IMR-90 (cell line): ENCODE results near the gene CSTB. TPM values are rescaled to one million over a fixed set of nuclear protein-coding genes. Genes with fewer than 3 reads are reported as not detected.
A peak's percentile ranks its signal among the peaks of the same experiment; 100 is the strongest.

Experiments
- ATAC-seq: fragments of 200-7000 bp; cut with Tn5 transposase; 2 replicates; pipeline ENCODE4 v1.9.1; 2020; ENCODE audit warnings: low read depth, mild to moderate bottlenecking, moderate library complexity
- BruUV-seq: library from RNA; stranded (reverse); fragments of 400-500 nt; replicated peaks from 2 replicates; lab custom pipeline; 2021; lab: Mats Ljungman, UMichigan
- CTCF ChIA-PET: fragments of 300-600 bp; formaldehyde crosslinking; extraction: SDS; loops from one replicate; lab custom pipeline; 2021; ENCODE audit warnings: antibody characterized with exemption; lab: Yijun Ruan, JAX
- POLR2A ChIA-PET: fragments of 300-600 bp; sonication (Branson Sonifier 250); formaldehyde crosslinking; loops from one replicate; lab custom pipeline; 2022; ENCODE audit warnings: antibody characterized with exemption; ENCODE audit not compliant: unreplicated experiment; lab: Charles Lee
- DNase-seq: peaks from one replicate; pipeline ENCODE4 v3.0.0; 2013
- H2AFZ ChIP-seq: replicated peaks from 2 replicates; pipeline ENCODE3; 2013; ENCODE audit warnings: low read length, mild to moderate bottlenecking; ENCODE audit not compliant: poor library complexity
- H2AK5ac ChIP-seq: 2 replicates; pipeline ENCODE4 v1.6.1; 2013; ENCODE audit warnings: low read depth, low read length, inconsistent platforms
- H2AK9ac ChIP-seq: replicated peaks from 2 replicates; pipeline ENCODE3; 2013; ENCODE audit warnings: mild to moderate bottlenecking, low read depth, low read length, moderate library complexity; ENCODE audit not compliant: poor library complexity
- H2BK120ac ChIP-seq: 2 replicates; pipeline ENCODE4 v1.6.1; 2013; ENCODE audit warnings: low read depth, low read length, inconsistent platforms
- H2BK15ac ChIP-seq: 3 replicates; pipeline ENCODE4 v1.6.1; 2013; ENCODE audit warnings: low read depth, low read length, inconsistent platforms
- H2BK20ac ChIP-seq: 2 replicates; pipeline ENCODE4 v1.6.1; 2013; ENCODE audit warnings: low read depth, mild to moderate bottlenecking, inconsistent platforms, low read length, moderate library complexity
- H2BK5ac ChIP-seq: 2 replicates; pipeline ENCODE4 v1.6.1; 2013; ENCODE audit warnings: mild to moderate bottlenecking, low read depth, low read length, inconsistent platforms; ENCODE audit not compliant: poor library complexity, severe bottlenecking
- H3K14ac ChIP-seq: replicated peaks from 2 replicates; pipeline ENCODE4 v1.6.1; 2013; ENCODE audit warnings: low read depth, low read length, inconsistent platforms
- H3K18ac ChIP-seq: 2 replicates; pipeline ENCODE4 v1.6.1; 2013; ENCODE audit warnings: low read depth, low read length, control low read depth
- H3K23ac ChIP-seq: 2 replicates; pipeline ENCODE4 v1.6.1; 2013; ENCODE audit warnings: low read depth, low read length, inconsistent platforms
- H3K27ac ChIP-seq: 2 replicates; pipeline ENCODE4 v1.5.1; 2013; ENCODE audit warnings: mild to moderate bottlenecking, control low read depth, low read length; ENCODE audit not compliant: insufficient read depth
- H3K27me3 ChIP-seq: 2 replicates; pipeline ENCODE4 v1.6.1; 2013; ENCODE audit warnings: low read length; ENCODE audit not compliant: control insufficient read depth, insufficient read depth
- H3K36me3 ChIP-seq: 2 replicates; pipeline ENCODE4 v1.6.1; 2013; ENCODE audit warnings: low read length, mixed read lengths; ENCODE audit not compliant: control insufficient read depth, insufficient read depth
- H3K4ac ChIP-seq: 2 replicates; pipeline ENCODE4 v1.6.1; 2013; ENCODE audit warnings: low read depth, low read length, inconsistent platforms
- H3K4me1 ChIP-seq: 2 replicates; pipeline ENCODE4 v1.6.1; 2013; ENCODE audit warnings: low read length, mixed read lengths; ENCODE audit not compliant: control insufficient read depth, insufficient read depth
- H3K4me2 ChIP-seq: 2 replicates; pipeline ENCODE4 v1.6.1; 2013; ENCODE audit warnings: low read depth, mild to moderate bottlenecking, control low read depth, low read length, moderate library complexity
- H3K4me3 ChIP-seq: 2 replicates; pipeline ENCODE4 v1.5.1; 2013; ENCODE audit warnings: low read depth, mild to moderate bottlenecking, control low read depth, low read length, moderate library complexity; ENCODE audit not compliant: insufficient read depth
- H3K56ac ChIP-seq: 2 replicates; pipeline ENCODE4 v1.6.1; 2013; ENCODE audit warnings: low read length, inconsistent platforms; ENCODE audit not compliant: insufficient read depth; ENCODE audit errors: extremely low read depth
- H3K79me1 ChIP-seq, 2 experiments: 2 replicates each; pipeline ENCODE4 v1.6.1; 2013; ENCODE audit warnings: low read length in 2 of 2, inconsistent platforms in 1 of 2, low read depth in 1 of 2
- H3K9ac ChIP-seq: 2 replicates; pipeline ENCODE4 v1.6.1; 2013; ENCODE audit warnings: low read depth, low read length, control low read depth
- H3K9me1 ChIP-seq: 2 replicates; pipeline ENCODE4 v1.6.1; 2013; ENCODE audit warnings: low read length, inconsistent platforms; ENCODE audit not compliant: insufficient read depth
- H3K9me3 ChIP-seq: 2 replicates; pipeline ENCODE4 v1.6.1; 2013; ENCODE audit warnings: low read length; ENCODE audit not compliant: control insufficient read depth, insufficient read depth
- H4K20me1 ChIP-seq: 2 replicates; pipeline ENCODE4 v1.6.1; 2013; ENCODE audit warnings: low read length, inconsistent platforms; ENCODE audit not compliant: insufficient read depth
- H4K5ac ChIP-seq: 2 replicates; pipeline ENCODE4 v1.6.1; 2013; ENCODE audit warnings: mild to moderate bottlenecking, low read depth, low read length, control low read depth
- H4K8ac ChIP-seq, 2 experiments: 2 replicates each; pipeline ENCODE4 v1.6.1; 2013; ENCODE audit warnings: low read depth in 2 of 2, low read length in 2 of 2, control low read depth in 1 of 2, inconsistent platforms in 1 of 2
- H4K91ac ChIP-seq: 2 replicates; pipeline ENCODE4 v1.6.1; 2013; ENCODE audit warnings: low read depth, low read length, inconsistent platforms; ENCODE audit not compliant: insufficient read depth
- BHLHE40 ChIP-seq: fragments of 150-350 bp; IDR thresholded peaks from 2 replicates; pipeline ENCODE4 v1.6.1; 2016; ENCODE audit warnings: mild to moderate bottlenecking, low read depth, low read length
- CHD1 ChIP-seq: IDR thresholded peaks from 2 replicates; pipeline ENCODE4 v1.6.1; 2012; ENCODE audit warnings: low read depth, low read length, improper control_type of control experiment
- ELK1 ChIP-seq: fragments of 150-350 bp; IDR thresholded peaks from 2 replicates; pipeline ENCODE4 v1.6.1; 2016; ENCODE audit warnings: low read depth, mild to moderate bottlenecking, low read length, moderate library complexity, borderline replicate concordance
- FOS ChIP-seq: fragments of 150-350 bp; IDR thresholded peaks from 2 replicates; pipeline ENCODE4 v1.6.1; 2016; ENCODE audit warnings: low read depth, low read length
- MAFK ChIP-seq: IDR thresholded peaks from 2 replicates; pipeline ENCODE4 v1.6.1; 2012; ENCODE audit warnings: low read depth, low read length, improper control_type of control experiment
- NFE2L2 ChIP-seq: fragments of 150-350 bp; IDR thresholded peaks from 2 replicates; pipeline ENCODE4 v1.6.1; 2016; ENCODE audit warnings: low read depth, mild to moderate bottlenecking, low read length
- POLR2A ChIP-seq: IDR thresholded peaks from 2 replicates; pipeline ENCODE4 v1.6.1; 2012; ENCODE audit warnings: mild to moderate bottlenecking, low read depth, low read length
- RAD21 ChIP-seq: IDR thresholded peaks from 2 replicates; pipeline ENCODE4 v1.6.1; 2012; ENCODE audit warnings: low read length, improper control_type of control experiment
- RCOR1 ChIP-seq: IDR thresholded peaks from 2 replicates; pipeline ENCODE4 v1.6.1; 2012; ENCODE audit warnings: mild to moderate bottlenecking, low read length, improper control_type of control experiment; ENCODE audit not compliant: insufficient replicate concordance
- RFX5 ChIP-seq: IDR thresholded peaks from 2 replicates; pipeline ENCODE4 v1.8.0; 2012; ENCODE audit warnings: low read depth, mild to moderate bottlenecking, low read length, moderate library complexity
- SMC3 ChIP-seq: fragments of 150-350 bp; IDR thresholded peaks from 2 replicates; pipeline ENCODE4 v1.6.1; 2016; ENCODE audit warnings: low read depth, mild to moderate bottlenecking, antibody characterized with exemption, low read length, moderate library complexity
- WGBS, 2 experiments: methylation state at CpG; one replicate each; pipeline versions ENCODE4 v1.1.5 to v1.1.7; 2013; ENCODE audit warnings: missing lambda C conversion rate in 2 of 2; ENCODE audit not compliant: insufficient read length in 1 of 2; ENCODE audit errors: extremely low coverage in 2 of 2; 5-methylcytosine and 5-hydroxymethylcytosine counted together
- dilution Hi-C: fragments of 300-500 bp; cut with HindIII; formaldehyde crosslinking; loops from one replicate; pipeline ENCODE4 v1.14.3; 2018; ENCODE audit warnings: low sequenced_read_pairs; ENCODE audit not compliant: unreplicated experiment
- in situ Hi-C: fragments of 300-500 bp; cut with MboI; formaldehyde crosslinking; loops from 3 replicates; pipeline ENCODE4 v1.14.3; 2019; ENCODE audit warnings: low sequenced_read_pairs, inconsistent platforms, mixed read lengths
- intact Hi-C: fragments of 100-400 bp; cut with micrococcal nuclease; formaldehyde crosslinking; loops from 2 replicates; pipeline ENCODE4 v1.10.0; 2022
- polyA plus RNA-seq, 3 experiments: library from polyadenylated mRNA; depleted of rRNA; stranded (reverse); fragments of >200 nt; gene quantifications; 2 replicates each; pipeline ENCODE4 v1.2.3, GENCODE V29; 2012; ENCODE audit warnings: low replicate concordance in 1 of 3
- total RNA-seq: library from RNA; depleted of rRNA; stranded (reverse); fragments of >200 nt; gene quantifications from 2 replicates; pipeline ENCODE4 v1.2.3, GENCODE V29; 2012

The CSTB gene
- total and polyA plus RNA-seq, 2 of the 4 experiments (the other 2 are of a cell fraction): 6.1 to 71.7 TPM

GRCh38 chr21:43733060-43733459, 43.0 kb downstream of the CSTB start:
- H3K27ac ChIP-seq: no peak overlapping the region
- H4K91ac ChIP-seq: no peak overlapping the region
- no peak overlapping the region for H3K4ac ChIP-seq
- H3K9me3 ChIP-seq: no peaks in the 10 kb centered on the region
- H3K36me3 ChIP-seq: peaks cover 16% of the 10 kb centered on the region
- ChIA-PET CTCF (no interaction called here), POLR2A (no interaction called here)
- no peak overlapping the region for H3K56ac ChIP-seq
- no peak overlapping the region for H4K5ac ChIP-seq
- peaks cover 16% of the 10 kb centered on the region for H3K9me1 ChIP-seq
- no peak overlapping the region for H2BK20ac ChIP-seq
- dilution Hi-C loops (no loop called here), in situ Hi-C loops (no loop called here), intact Hi-C loops (no loop called here)
- 67% methylated on average over 1 of the region's 10 CpGs; no CpG with 5 or more reads in 1 of the 2 experiments for WGBS, 2 experiments
- H2BK5ac ChIP-seq: no peak overlapping the region
- H2BK15ac ChIP-seq: no peak overlapping the region
- H3K9ac ChIP-seq: no peak overlapping the region
- H4K8ac ChIP-seq: no peak overlapping the region
- H3K14ac ChIP-seq: no peak overlapping the region
- H3K79me1 ChIP-seq: peaks cover 18 to 94% of the 10 kb centered on the region in 2 experiments
- H2AFZ ChIP-seq: peak overlapping the region; percentile 61
- H3K23ac ChIP-seq: no peak overlapping the region
- peaks cover 28% of the 10 kb centered on the region for H3K4me1 ChIP-seq
- H4K20me1 ChIP-seq: peaks cover 61% of the 10 kb centered on the region
- DNase-seq (no peak), ATAC-seq (no peak)
- peak overlapping the region; percentile 88 for H2AK9ac ChIP-seq
- no peak overlapping the region for H3K4me3 ChIP-seq
- H3K27me3 ChIP-seq: no peaks in the 10 kb centered on the region
- H3K18ac ChIP-seq: no peak overlapping the region
- peak overlapping the region; percentile 39; the same call in 1 of the 2 replicates for H2AK5ac ChIP-seq
- H2BK120ac ChIP-seq: no peak overlapping the region
- TF ChIP-seq SMC3: no peak
- no peak for TF ChIP-seq MAFK
- TF ChIP-seq CHD1: no peak
- no peak for TF ChIP-seq POLR2A
- no peak for TF ChIP-seq RAD21
- no peak for TF ChIP-seq RFX5
- no peak for TF ChIP-seq RCOR1
- no peak for TF ChIP-seq FOS
- TF ChIP-seq NFE2L2: no peak
- no peak for TF ChIP-seq ELK1
- no peak for TF ChIP-seq BHLHE40
- BruUV-seq: no TSS peak
- no peak overlapping the region; the same call in 1 of the 2 replicates for H3K4me2 ChIP-seq
